IgD-negative memory B cell (primary cell): ENCODE measurements around the gene LRRC25. TPM values are rescaled to one million over a fixed set of nuclear protein-coding genes. Genes with fewer than 3 reads are reported as not detected.
"Not testable (repeated sequence)": the region's sequence is repeated elsewhere in the genome, so short reads cannot be mapped to it uniquely, and the experiment has no call there.

Experiments
- H3K27ac Mint-ChIP-seq, 3 donors: one replicate each; pipeline ENCODE4 v1.8.0; 2020 to 2022; ENCODE audit warnings: mild to moderate bottlenecking in 3 of 3, mixed read lengths in 3 of 3, moderate library complexity in 1 of 3
- H3K27me3 Mint-ChIP-seq: one replicate; pipeline ENCODE4 v1.8.0; 2021; ENCODE audit warnings: mixed read lengths
- H3K36me3 Mint-ChIP-seq: one replicate; pipeline ENCODE4 v1.8.0; 2020; ENCODE audit warnings: mild to moderate bottlenecking, mixed read lengths
- H3K4me1 Mint-ChIP-seq, 3 donors: one replicate each; pipeline ENCODE4 v1.8.0; 2020 to 2022; ENCODE audit warnings: mixed read lengths in 3 of 3, mild to moderate bottlenecking in 1 of 3
- H3K4me3 Mint-ChIP-seq, 4 donors: one replicate each; pipeline ENCODE4 v1.8.0; 2020 to 2022; ENCODE audit warnings: mild to moderate bottlenecking in 4 of 4, mixed read lengths in 4 of 4, moderate library complexity in 3 of 4
- H3K9me3 Mint-ChIP-seq, 3 donors: one replicate each; pipeline ENCODE4 v1.8.0; 2020 to 2021; ENCODE audit warnings: mixed read lengths in 3 of 3, mild to moderate bottlenecking in 1 of 3
- polyA plus RNA-seq: library from polyadenylated mRNA; unstranded; fragments of 300-500 nt; fragmentation: Illumina TruSeq; gene quantifications from one replicate; pipeline ENCODE4 v1.2.3, GENCODE V29; 2021

Gene LRRC25
- polyA plus RNA-seq, 1 donor from 2014 or later, result 14.9 TPM

DNA sequence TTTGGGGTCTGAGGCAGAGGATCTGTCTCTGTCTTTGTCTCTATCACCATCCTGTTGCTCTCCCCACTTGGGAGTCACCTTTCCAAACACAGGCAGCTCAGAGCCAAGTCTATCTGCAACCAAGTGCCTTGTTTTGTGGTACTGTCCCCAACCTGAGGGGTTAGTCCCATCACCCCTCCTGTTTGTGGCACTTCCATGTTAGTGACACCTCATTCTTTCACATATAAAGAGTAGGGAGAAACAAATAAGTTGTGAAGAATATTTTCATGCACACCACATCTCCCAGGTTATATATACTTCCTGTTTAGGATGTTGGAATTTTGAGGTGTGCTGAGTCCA lies 7.7 kb downstream of the LRRC25 start:
- peaks cover 21 to 24% (median 23%) of the 10 kb centered on the region in 3 donors for H3K4me1 Mint-ChIP-seq
- no peaks in the 10 kb centered on the region for H3K9me3 Mint-ChIP-seq
- no peak overlapping the region for H3K4me3 Mint-ChIP-seq
- H3K27ac Mint-ChIP-seq, result peak overlapping the region in 1 of 3 donors; percentile 81
- H3K36me3 Mint-ChIP-seq, result no peaks in the 10 kb centered on the region
- H3K27me3 Mint-ChIP-seq, result peaks cover 21% of the 10 kb centered on the region

DNA sequence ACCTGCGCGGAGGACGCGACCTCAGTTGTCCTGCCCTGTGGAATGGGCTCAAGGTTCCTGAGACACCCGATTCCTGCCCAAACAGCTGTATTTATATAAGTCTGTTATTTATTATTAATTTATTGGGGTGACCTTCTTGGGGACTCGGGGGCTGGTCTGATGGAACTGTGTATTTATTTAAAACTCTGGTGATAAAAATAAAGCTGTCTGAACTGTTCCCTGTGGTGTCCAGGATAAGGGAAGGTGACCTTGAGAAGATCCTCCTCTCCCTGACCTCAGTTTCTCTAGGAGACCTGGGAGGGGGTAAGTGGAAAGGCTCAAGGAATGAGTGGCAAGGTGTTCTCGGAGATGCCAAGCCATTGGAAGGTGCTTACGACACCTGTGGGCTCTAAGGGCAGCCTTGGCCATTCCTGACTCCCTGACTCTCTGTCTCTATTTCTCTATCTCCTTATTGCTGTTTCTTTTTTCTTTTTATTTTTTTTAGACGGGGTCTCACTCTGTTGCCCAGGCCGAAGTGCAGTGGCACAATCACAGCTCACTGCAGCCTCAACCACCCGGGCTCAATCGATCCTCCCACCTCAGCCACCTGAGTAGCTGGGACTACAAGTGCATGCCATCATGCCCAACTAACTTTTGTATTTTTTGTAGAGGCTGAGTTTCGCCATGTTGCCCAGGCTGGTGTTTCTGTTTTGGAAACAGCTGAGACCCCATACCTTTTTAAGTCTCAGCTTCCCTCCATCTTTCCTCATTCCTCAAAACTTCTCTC lies 8.3 kb downstream of the LRRC25 start:
- Mint-ChIP-seq H3K4me3 (peak overlapping the region in 3 of 4 donors; percentile 34 to 66 (median 57)), H3K4me1 (peaks cover 21 to 24% (median 23%) of the 10 kb centered on the region in 3 donors), H3K27me3 (peaks cover 24% of the 10 kb centered on the region), H3K36me3 (no peaks in the 10 kb centered on the region), H3K9me3 (no peaks in the 10 kb centered on the region), H3K27ac (peak overlapping the region; percentile 27 to 81 (median 73))

DNA sequence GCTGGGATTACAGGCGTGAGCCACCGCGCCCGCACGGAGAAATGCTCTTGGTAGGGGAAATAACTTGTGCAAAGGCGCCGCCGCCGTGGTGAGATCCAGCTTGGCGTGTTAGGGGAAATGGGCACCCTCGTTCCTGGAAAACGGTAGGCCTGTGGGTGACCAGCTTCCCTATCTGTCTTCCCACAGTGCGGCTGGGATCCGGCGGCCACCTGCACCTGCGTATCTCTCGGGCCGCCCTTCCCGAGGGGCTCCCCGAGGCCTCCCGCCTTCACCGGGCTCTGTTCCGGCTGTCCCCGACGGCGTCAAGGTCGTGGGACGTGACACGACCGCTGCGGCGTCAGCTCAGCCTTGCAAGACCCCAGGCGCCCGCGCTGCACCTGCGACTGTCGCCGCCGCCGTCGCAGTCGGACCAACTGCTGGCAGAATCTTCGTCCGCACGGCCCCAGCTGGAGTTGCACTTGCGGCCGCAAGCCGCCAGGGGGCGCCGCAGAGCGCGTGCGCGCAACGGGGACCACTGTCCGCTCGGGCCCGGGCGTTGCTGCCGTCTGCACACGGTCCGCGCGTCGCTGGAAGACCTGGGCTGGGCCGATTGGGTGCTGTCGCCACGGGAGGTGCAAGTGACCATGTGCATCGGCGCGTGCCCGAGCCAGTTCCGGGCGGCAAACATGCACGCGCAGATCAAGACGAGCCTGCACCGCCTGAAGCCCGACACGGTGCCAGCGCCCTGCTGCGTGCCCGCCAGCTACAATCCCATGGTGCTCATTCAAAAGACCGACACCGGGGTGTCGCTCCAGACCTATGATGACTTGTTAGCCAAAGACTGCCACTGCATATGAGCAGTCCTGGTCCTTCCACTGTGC lies 9.1 kb downstream of the LRRC25 start:
- H3K27me3 Mint-ChIP-seq, result peaks cover 18% of the 10 kb centered on the region
- H3K27ac Mint-ChIP-seq, result peak overlapping the region in 2 of 3 donors; percentile 53 to 81
- H3K4me3 Mint-ChIP-seq, result peak overlapping the region; percentile 49 to 85 (median 62)
- no peaks in the 10 kb centered on the region for H3K9me3 Mint-ChIP-seq
- peaks cover 14 to 19% (median 16%) of the 10 kb centered on the region in 3 donors for H3K4me1 Mint-ChIP-seq
- H3K36me3 Mint-ChIP-seq, result no peaks in the 10 kb centered on the region

DNA sequence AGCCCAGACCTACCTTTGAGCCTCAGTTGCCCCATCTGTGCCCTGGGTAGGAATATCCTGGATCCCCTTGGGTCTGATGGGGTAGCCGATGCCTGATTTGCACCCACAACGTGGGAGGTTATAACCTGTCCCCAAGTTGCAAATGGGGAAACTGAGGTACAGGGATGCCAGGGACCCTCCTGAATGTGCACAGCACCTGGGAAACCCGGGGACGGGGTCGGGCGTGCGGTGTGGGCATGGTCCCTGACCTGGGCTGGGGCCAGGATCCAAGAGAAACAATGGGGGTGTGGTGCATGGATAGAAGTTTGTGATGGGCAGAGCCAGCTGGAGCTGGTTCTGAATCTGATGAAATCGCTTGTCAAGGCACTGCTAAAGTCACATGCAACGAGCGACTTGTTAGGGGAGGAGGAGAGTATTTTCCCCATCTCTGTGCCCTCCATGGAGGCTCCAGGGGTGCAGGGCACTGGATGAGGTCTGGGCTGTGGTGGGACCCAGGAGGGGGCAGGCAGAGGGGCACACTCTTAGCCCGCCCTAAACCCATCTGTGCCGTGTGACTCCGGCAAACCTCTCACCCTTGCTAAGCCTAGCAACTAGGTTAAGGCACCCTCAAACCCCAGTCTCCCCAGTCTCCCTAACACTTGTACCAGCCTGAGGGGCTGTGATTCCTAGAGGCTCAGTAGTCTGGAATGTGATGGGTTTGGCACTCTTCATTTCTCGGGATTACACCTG lies 10.7 kb downstream of the LRRC25 start:
- H3K36me3 Mint-ChIP-seq, result no peaks in the 10 kb centered on the region
- peak overlapping the region in 1 of 3 donors; percentile 59 for H3K27ac Mint-ChIP-seq
- H3K4me3 Mint-ChIP-seq, result no peak overlapping the region
- H3K9me3 Mint-ChIP-seq, result no peaks in the 10 kb centered on the region
- peaks cover 20% of the 10 kb centered on the region for H3K27me3 Mint-ChIP-seq
- peaks cover 3 to 11% (median 8%) of the 10 kb centered on the region in 3 donors for H3K4me1 Mint-ChIP-seq

DNA sequence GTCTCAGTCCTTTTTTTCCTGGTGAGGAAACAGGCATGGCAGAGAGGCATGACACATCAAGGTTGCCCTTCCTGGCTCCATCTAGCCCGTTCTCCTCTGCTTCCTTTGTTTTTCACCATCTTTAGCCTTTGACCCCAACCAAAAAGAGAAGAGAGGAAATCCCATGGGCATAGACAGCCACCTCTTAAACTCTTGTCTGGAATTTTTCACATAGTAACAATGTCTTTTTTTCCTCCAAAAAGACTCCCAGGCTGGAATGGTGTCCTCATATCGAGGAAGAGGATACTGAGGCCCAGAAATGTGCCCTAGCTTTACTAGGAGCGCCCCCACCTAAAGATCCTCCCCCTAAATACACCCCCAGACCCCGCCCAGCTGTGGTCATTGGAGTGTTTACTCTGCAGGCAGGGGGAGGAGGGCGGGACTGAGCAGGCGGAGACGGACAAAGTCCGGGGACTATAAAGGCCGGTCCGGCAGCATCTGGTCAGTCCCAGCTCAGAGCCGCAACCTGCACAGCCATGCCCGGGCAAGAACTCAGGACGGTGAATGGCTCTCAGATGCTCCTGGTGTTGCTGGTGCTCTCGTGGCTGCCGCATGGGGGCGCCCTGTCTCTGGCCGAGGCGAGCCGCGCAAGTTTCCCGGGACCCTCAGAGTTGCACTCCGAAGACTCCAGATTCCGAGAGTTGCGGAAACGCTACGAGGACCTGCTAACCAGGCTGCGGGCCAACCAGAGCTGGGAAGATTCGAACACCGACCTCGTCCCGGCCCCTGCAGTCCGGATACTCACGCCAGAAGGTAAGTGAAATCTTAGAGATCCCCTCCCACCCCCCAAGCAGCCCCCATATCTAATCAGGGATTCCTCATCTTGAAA lies 11.5 kb downstream of the LRRC25 start, which contains the start of gene GDF15:
TSS of gene GDF15 (plus strand) at position 484 of the 868 bp plus-strand sequence. CDS start at position 516, 32 bp downstream.
- H3K27me3 Mint-ChIP-seq, result peaks cover 22% of the 10 kb centered on the region
- no peaks in the 10 kb centered on the region for H3K9me3 Mint-ChIP-seq
- no peak within 1 kb of the TSS for H3K4me3 Mint-ChIP-seq
- no peaks in the 10 kb centered on the region for H3K36me3 Mint-ChIP-seq
- peaks cover 3 to 10% (median 8%) of the 10 kb centered on the region in 3 donors for H3K4me1 Mint-ChIP-seq
- H3K27ac Mint-ChIP-seq, result peak within 1 kb of the TSS in 2 of 3 donors; percentile 14 to 59

DNA sequence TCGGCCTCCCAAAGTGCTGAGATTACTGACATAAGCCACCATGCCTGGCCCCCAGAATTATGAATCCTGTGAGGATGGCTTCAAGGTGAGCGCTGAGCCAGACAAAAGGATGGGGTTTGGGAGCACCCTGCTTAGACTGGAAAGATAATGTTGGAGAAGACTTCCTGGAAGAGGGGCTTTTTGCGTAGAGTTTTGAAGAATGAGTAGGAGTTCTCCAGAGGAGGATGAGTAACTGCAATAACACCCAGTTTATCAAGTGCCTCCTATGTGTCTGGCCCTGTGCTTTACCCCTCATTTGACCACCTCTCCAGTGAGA lies 12.1 kb downstream of the LRRC25 start:
- no peak overlapping the region for H3K4me3 Mint-ChIP-seq
- no peaks in the 10 kb centered on the region for H3K9me3 Mint-ChIP-seq
- H3K27me3 Mint-ChIP-seq, result peaks cover 22% of the 10 kb centered on the region
- no peaks in the 10 kb centered on the region for H3K36me3 Mint-ChIP-seq
- H3K4me1 Mint-ChIP-seq, result peaks cover 3 to 8% (median 7%) of the 10 kb centered on the region in 3 donors
- H3K27ac Mint-ChIP-seq, result no peak overlapping the region

DNA sequence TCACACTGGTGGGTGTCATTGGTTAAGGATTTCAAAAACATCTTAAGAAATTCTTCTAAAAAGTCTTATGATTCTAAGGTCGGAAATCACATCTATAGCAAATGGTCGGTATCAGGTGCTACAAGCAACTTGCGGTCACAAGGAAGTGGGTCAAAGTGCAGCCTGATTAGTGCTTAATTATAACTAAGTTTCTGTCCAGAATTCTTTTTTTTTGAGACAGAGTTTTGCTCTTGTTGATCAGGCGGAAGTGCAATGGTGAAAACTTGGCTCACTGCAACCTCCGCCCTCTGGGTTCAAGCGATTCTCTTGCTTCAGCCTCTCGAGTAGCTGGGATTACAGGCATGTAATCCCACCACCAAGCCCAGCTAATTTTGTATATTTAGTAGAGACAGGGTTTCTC lies 12.6 kb downstream of the LRRC25 start:
- Mint-ChIP-seq H3K9me3 (no peaks in the 10 kb centered on the region), H3K27me3 (peaks cover 26% of the 10 kb centered on the region), H3K4me3 (no peak overlapping the region)

DNA sequence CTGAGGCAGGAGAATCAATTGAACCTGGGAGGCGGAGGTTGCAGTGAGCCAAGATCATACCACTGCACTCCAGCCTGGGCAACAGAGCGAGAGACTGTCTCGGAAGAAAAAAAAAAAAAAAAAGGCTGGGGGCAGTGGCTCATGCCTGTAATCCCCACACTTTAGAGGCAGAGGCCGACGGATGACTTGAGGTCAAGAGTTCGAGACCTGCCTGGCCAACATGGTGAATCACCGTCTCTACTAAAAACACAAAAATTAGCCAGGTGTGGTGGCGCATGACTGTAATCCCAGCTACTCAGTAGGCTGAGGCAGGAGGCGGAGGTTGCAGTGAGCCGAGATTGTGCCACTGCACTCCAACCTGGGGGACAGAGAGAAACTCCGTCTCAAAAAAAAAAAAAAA lies 13.8 kb downstream of the LRRC25 start:
- peaks cover 35% of the 10 kb centered on the region for H3K27me3 Mint-ChIP-seq
- H3K36me3 Mint-ChIP-seq, H3K9me3 Mint-ChIP-seq, H3K4me1 Mint-ChIP-seq, H3K27ac Mint-ChIP-seq, H3K4me3 Mint-ChIP-seq: not testable (repeated sequence)

More for the DNA sequence above, 12.6 kb downstream of the LRRC25 start:
- Mint-ChIP-seq H3K36me3 (no peaks in the 10 kb centered on the region), H3K27ac (peak overlapping the region in 2 of 3 donors; percentile 5 to 21), H3K4me1 (peaks cover 3 to 8% (median 7%) of the 10 kb centered on the region in 3 donors)

DNA sequence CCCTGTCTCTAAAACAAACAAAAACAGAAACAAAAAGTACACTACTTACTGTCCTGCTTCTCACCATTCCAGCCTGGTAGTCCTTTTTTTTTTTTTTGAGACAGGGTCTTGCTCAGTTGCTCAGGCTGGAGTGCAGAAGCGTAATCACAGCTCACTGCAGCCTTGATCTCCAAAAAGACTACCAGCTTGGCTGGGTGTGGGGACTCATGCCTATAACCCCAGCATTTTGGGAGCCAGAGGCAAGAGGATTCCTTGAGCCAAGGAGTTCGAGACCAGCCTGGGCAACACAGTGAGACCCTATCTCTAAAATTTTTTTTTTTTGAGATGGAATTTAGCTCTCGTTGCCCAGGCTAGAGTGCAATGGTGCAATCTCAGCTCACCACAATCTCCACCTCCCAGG lies 16.6 kb downstream of the LRRC25 start:
- H3K27me3 Mint-ChIP-seq, result peaks cover 43% of the 10 kb centered on the region
- no peaks in the 10 kb centered on the region for H3K36me3 Mint-ChIP-seq
- H3K4me1 Mint-ChIP-seq, result no peaks in the 10 kb centered on the region
- H3K9me3 Mint-ChIP-seq, result no peaks in the 10 kb centered on the region
- no peak overlapping the region for H3K4me3 Mint-ChIP-seq
- no peak overlapping the region for H3K27ac Mint-ChIP-seq

DNA sequence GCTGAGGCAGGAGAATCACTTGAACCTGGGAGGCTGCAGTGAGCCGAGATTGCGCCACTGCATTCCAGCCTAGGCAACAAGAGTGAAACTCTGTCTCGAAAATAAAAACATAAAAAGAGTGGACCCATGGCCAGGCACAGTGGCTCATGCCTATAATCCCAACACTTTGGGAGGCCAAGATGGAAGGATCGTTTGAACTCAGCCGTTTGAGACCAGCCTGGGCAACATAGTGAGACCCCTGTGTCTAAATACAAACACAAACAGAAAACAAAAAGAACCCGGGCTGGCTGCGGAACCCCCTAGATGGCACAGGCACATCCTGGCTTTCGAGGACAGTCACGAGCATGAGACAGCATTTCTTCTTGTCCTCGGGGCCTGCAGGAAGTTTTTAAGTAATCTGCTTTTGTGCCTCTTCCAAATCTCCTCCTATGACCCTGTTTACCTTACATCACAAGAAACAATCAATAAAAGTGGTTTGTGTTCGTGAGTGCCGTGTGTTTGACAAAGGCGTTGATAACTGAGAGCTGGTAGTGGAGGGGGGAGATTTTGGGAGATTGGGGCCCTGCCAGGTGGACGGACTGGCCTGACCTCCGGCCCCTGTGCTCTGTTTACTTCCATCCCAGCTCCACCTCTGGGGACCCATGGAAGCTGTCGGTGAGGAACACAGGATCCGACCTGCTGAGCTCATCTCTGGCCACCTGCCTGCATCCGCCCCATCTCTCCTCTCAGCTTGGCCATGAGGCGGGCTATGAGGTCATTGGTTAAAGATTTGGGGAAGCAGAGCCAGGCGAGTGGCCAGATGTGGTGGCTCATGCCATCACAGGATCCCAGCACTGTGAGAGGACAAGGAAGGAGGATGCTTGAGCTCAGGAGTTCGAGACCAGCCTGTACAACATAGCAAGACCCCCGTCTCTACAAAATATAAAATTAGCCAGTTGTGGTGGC lies 17.3 kb downstream of the LRRC25 start:
- H3K27ac Mint-ChIP-seq, result no peak overlapping the region
- H3K4me1 Mint-ChIP-seq, result no peaks in the 10 kb centered on the region
- H3K36me3 Mint-ChIP-seq, result no peaks in the 10 kb centered on the region
- peaks cover 36% of the 10 kb centered on the region for H3K27me3 Mint-ChIP-seq
- no peaks in the 10 kb centered on the region for H3K9me3 Mint-ChIP-seq
- H3K4me3 Mint-ChIP-seq, result no peak overlapping the region

DNA sequence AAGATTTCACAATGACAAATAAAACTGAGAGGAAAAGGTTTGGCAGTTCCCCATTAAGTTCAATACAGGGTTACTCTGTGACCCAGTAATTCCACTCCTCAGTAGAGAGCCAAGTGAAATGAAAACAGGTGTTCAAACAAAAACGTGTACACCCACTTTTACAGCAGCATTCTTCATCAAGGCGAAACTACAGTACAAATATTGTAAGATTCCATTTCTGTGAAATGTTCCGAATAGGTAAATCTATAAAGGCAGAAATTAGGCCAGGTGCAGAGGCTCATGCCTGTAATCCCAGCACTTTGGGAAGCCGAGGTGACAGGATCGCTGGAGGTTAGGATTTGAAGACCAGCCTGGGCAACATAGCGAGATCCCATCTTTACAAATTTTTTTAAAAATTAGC lies 20.4 kb downstream of the LRRC25 start:
- H3K4me1 Mint-ChIP-seq, result peaks cover 4 to 6% (median 6%) of the 10 kb centered on the region in 3 donors
- H3K27ac Mint-ChIP-seq, result no peak overlapping the region
- H3K4me3 Mint-ChIP-seq, result no peak overlapping the region
- no peaks in the 10 kb centered on the region for H3K36me3 Mint-ChIP-seq
- no peaks in the 10 kb centered on the region for H3K9me3 Mint-ChIP-seq
- H3K27me3 Mint-ChIP-seq, result peaks cover 32% of the 10 kb centered on the region

DNA sequence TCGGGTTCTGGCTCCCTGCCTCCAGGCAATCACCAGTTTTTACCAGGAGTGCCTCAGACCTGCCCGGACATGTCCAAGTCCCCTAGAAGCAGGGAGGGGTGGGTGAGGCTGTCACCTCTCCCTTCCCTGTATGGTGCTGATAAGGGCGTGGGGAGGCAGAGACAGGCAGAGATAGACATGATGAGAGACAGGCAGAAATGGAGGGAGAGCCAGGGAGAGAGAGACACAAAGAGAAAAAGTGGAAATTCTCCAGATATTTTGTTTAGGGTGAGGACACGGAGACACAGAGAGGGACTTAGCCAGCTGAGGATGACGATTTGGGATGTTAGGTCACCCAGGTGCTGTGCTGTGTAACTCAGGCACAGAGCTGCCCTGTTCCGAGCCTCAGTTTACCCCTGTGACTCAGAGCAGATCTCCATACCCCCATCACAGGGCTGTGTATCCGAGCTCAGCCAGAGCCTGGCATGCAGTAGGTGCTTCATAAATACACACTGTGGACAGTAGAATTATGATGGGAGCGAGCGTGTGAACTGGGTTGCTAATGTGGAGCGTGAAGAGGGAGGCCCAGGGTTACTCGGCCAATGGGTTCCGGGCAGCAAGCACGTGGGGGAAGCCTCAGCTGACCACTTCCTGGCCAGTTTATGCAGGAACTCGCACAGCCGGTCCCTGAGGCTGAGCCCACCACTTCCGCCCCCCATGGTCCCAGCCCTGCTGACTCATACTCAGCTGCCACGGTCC lies 23.4 kb downstream of the LRRC25 start:
- peaks cover 4 to 6% (median 6%) of the 10 kb centered on the region in 3 donors for H3K4me1 Mint-ChIP-seq
- H3K27ac Mint-ChIP-seq, result no peak overlapping the region
- no peaks in the 10 kb centered on the region for H3K9me3 Mint-ChIP-seq
- H3K36me3 Mint-ChIP-seq, result no peaks in the 10 kb centered on the region
- peaks cover 18% of the 10 kb centered on the region for H3K27me3 Mint-ChIP-seq
- peak overlapping the region in 1 of 4 donors; percentile 69 for H3K4me3 Mint-ChIP-seq

DNA sequence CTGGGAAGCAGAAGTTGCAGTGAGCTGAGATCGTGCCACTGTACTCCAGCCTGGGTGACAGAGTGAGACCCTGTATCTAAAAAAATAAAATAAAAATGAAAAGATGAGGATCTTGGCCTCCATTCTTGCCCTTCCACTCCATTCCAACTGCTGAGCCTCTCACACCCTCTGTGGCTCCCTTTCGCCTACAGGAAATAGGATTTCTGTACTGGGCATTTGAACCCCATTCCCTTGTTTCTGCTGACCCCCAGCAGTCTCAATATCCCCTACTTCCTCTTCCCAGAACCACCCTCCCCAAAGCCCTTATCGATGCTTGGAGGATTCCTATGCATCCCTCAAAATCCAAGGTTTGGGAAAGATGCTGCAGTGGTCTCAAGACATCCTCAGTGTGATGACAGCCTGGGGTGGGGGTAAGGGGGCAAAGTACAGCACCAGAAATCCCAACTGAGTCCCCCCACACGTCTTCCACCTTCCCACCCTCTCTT lies 24.0 kb downstream of the LRRC25 start:
- Mint-ChIP-seq H3K9me3 (no peaks in the 10 kb centered on the region), H3K4me3 (no peak overlapping the region), H3K36me3 (no peaks in the 10 kb centered on the region), H3K27me3 (peaks cover 13% of the 10 kb centered on the region), H3K27ac (no peak overlapping the region), H3K4me1 (peaks cover 4 to 6% (median 6%) of the 10 kb centered on the region in 3 donors)
